HepG2 (cell line): ENCODE measurements around the gene RNF208. TPM values are rescaled to one million over a fixed set of nuclear protein-coding genes. Genes with fewer than 3 reads are reported as not detected.
A peak's percentile ranks its signal among the peaks of the same experiment; 100 is the strongest.

Experiments
- AKAP8 ChIP-seq: sonication (generic); formaldehyde crosslinking; IDR thresholded peaks from 2 replicates; pipeline ENCODE4 v1.5.1; 2020; ENCODE audit warnings: mild to moderate bottlenecking, missing genetic modification reagents
- CHCHD3 ChIP-seq: sonication (generic); formaldehyde crosslinking; IDR thresholded peaks from 2 replicates; pipeline ENCODE4 v1.8.0; 2022; ENCODE audit warnings: mild to moderate bottlenecking, missing genetic modification reagents, moderate library complexity
- ELF3 ChIP-seq: IDR thresholded peaks from 2 replicates; pipeline ENCODE4 v1.6.1; 2016; ENCODE audit warnings: missing genetic modification reagents, missing compliant biosample characterization
- FOSL1 ChIP-seq: sonication (generic); formaldehyde crosslinking; IDR thresholded peaks from 2 replicates; pipeline ENCODE4 v1.9.0; 2021; ENCODE audit warnings: missing genetic modification reagents, borderline replicate concordance
- MBNL3 ChIP-seq: fragments of 250-450 bp; sonication (Bioruptor Pico); conservative IDR thresholded peaks from 2 replicates; pipeline ENCODE4 v1.8.0; 2022; ENCODE audit warnings: mild to moderate bottlenecking, inconsistent platforms
- MED1 ChIP-seq: sonication (generic); formaldehyde crosslinking; IDR thresholded peaks from 2 replicates; pipeline ENCODE4 v1.4.0; 2020; ENCODE audit warnings: missing genetic modification reagents
- MYPOP ChIP-seq: sonication (generic); formaldehyde crosslinking; IDR thresholded peaks from 2 replicates; pipeline ENCODE4 v1.8.1; 2023; ENCODE audit warnings: mild to moderate bottlenecking, moderate library complexity, missing genetic modification reagents
- PITX1 ChIP-seq: sonication (generic); formaldehyde crosslinking; IDR thresholded peaks from 2 replicates; pipeline ENCODE4 v1.5.1; 2020; ENCODE audit warnings: mild to moderate bottlenecking, missing genetic modification reagents
- RAD21 ChIP-seq: fragments of 450-650 bp; formaldehyde crosslinking; IDR thresholded peaks from 2 replicates; pipeline ENCODE4 v1.5.0; 2020; ENCODE audit warnings: mild to moderate bottlenecking
- SMAD3 ChIP-seq: sonication (generic); formaldehyde crosslinking; IDR thresholded peaks from 2 replicates; pipeline ENCODE4 v1.4.0; 2020; ENCODE audit warnings: missing genetic modification reagents
- ZHX1 ChIP-seq: sonication (generic); formaldehyde crosslinking; IDR thresholded peaks from 2 replicates; pipeline ENCODE4 v1.8.1; 2022; ENCODE audit warnings: low read depth, mild to moderate bottlenecking, missing genetic modification reagents
- ZMAT3 ChIP-seq: sonication (generic); formaldehyde crosslinking; conservative IDR thresholded peaks from 2 replicates; pipeline ENCODE4 v1.7.0; 2021; ENCODE audit warnings: missing genetic modification reagents
- ZNF770 ChIP-seq: sonication (generic); formaldehyde crosslinking; IDR thresholded peaks from 2 replicates; pipeline ENCODE4 v1.5.0; 2020; ENCODE audit warnings: mild to moderate bottlenecking, missing genetic modification reagents
- ZNF841 ChIP-seq: sonication (generic); formaldehyde crosslinking; IDR thresholded peaks from 2 replicates; pipeline ENCODE4 v1.8.1; 2023; ENCODE audit warnings: missing genetic modification reagents, borderline replicate concordance
- ZSCAN25 ChIP-seq: sonication (generic); formaldehyde crosslinking; IDR thresholded peaks from 2 replicates; pipeline ENCODE4 v1.8.0; 2022; ENCODE audit warnings: mild to moderate bottlenecking, missing genetic modification reagents
- polyA plus RNA-seq, 8 experiments: library from polyadenylated mRNA; depleted of rRNA in 3 of 8; stranded (reverse) in 7 of 8; unstranded in 1 of 8; fragments of >200 nt; fragmentation: Illumina TruSeq in 4 of 8; extraction: Trizol in 4 of 8; gene quantifications; 2 replicates each; pipeline versions ENCODE4 v1.2.1 to v1.2.3, GENCODE V29; 2011 to 2016; ENCODE audit warnings: low read depth in 4 of 8, missing spikeins in 1 of 8, mixed read lengths in 1 of 8; ENCODE audit not compliant: insufficient read depth in 1 of 8
- total RNA-seq, 5 experiments: library from RNA; depleted of rRNA; stranded (reverse); fragments of >200 nt; fragmentation: Illumina TruSeq; extraction: Trizol; gene quantifications; 2 replicates each; pipeline ENCODE4 v1.2.3, GENCODE V29; 2016; ENCODE audit warnings: low read depth in 1 of 5
- TF ChIP-seq, protein P1 (sequence below): sonication (generic); formaldehyde crosslinking; IDR thresholded peaks from 2 replicates; pipeline ENCODE4 v1.4.0; 2020; ENCODE audit warnings: missing genetic modification reagents
- TF ChIP-seq, protein P2 (sequence below): sonication (generic); formaldehyde crosslinking; IDR thresholded peaks from 2 replicates; pipeline ENCODE4 v1.8.0; 2022; ENCODE audit warnings: mild to moderate bottlenecking, missing genetic modification reagents, borderline replicate concordance

Gene RNF208
- total and polyA plus RNA-seq, 2 of the 13 experiments (the other 11 are each of a cell fraction or from before 2014, with no cell fraction given) = 1.6 to 2.1 TPM

DNA sequence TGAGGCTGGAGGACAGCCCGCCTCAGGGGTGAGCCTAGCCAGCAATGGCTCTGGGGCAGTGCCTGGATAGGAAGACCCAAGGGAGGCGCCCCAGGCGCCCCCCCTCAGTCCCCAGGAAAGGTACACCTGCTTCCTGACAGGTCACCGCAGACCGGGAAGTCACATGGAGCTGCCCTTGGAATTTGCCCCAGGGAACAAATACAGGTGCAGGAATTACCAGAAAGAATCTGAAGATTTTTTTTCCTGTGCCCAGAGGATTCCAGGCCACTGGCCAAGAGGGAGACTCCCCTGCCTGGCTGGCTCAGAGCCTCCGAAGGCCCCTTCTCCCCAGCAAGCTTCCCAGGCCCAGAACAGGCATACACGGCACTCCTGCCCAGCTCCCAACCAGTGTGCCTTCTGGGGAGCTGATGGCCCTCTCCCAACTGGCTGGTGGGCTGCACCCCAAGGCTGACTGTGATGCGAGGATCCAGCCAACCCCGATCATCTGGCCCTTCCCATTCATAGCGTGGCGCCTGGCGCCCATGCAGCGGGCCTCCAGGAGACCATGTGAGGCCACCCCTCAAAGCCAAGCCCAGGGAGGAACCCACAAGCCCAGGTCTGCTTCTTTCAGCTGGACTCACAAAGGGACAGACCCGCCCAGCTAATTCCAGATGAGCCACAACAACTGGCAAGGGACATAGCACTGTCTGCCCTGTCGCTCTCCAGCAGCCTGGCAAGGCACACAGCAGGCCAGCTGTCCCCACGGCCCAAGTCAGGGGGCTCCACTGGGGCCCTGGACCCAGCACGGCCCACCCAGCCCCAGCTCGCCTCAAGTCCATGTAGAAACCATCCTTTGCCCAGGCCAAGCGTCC, 23.8 kb downstream of the RNF208 start (continued):
- TF ChIP-seq ZHX1 (CRISPR knock-in tag) = no peak
- TF ChIP-seq ZMAT3 = no peak
- no peak for TF ChIP-seq MBNL3
- no peak for TF ChIP-seq CHCHD3
- TF ChIP-seq PITX1 (CRISPR knock-in tag) = no peak
- TF ChIP-seq ELF3 (CRISPR knock-in tag) = peak; percentile 37; the same call in 1 of the 2 replicates
- no peak for TF ChIP-seq ZNF770 (CRISPR knock-in tag)
- no peak for TF ChIP-seq ZNF841 (CRISPR knock-in tag)
- TF ChIP-seq, protein P1, sequence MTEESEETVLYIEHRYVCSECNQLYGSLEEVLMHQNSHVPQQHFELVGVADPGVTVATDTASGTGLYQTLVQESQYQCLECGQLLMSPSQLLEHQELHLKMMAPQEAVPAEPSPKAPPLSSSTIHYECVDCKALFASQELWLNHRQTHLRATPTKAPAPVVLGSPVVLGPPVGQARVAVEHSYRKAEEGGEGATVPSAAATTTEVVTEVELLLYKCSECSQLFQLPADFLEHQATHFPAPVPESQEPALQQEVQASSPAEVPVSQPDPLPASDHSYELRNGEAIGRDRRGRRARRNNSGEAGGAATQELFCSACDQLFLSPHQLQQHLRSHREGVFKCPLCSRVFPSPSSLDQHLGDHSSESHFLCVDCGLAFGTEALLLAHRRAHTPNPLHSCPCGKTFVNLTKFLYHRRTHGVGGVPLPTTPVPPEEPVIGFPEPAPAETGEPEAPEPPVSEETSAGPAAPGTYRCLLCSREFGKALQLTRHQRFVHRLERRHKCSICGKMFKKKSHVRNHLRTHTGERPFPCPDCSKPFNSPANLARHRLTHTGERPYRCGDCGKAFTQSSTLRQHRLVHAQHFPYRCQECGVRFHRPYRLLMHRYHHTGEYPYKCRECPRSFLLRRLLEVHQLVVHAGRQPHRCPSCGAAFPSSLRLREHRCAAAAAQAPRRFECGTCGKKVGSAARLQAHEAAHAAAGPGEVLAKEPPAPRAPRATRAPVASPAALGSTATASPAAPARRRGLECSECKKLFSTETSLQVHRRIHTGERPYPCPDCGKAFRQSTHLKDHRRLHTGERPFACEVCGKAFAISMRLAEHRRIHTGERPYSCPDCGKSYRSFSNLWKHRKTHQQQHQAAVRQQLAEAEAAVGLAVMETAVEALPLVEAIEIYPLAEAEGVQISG = no peak
- TF ChIP-seq AKAP8 (CRISPR knock-in tag) = no peak
- TF ChIP-seq SMAD3 (CRISPR knock-in tag) = no peak
- no peak for TF ChIP-seq ZSCAN25
- TF ChIP-seq MYPOP (CRISPR knock-in tag) = no peak
- TF ChIP-seq RAD21 (CRISPR knock-in tag) = no peak
- TF ChIP-seq, protein P2, sequence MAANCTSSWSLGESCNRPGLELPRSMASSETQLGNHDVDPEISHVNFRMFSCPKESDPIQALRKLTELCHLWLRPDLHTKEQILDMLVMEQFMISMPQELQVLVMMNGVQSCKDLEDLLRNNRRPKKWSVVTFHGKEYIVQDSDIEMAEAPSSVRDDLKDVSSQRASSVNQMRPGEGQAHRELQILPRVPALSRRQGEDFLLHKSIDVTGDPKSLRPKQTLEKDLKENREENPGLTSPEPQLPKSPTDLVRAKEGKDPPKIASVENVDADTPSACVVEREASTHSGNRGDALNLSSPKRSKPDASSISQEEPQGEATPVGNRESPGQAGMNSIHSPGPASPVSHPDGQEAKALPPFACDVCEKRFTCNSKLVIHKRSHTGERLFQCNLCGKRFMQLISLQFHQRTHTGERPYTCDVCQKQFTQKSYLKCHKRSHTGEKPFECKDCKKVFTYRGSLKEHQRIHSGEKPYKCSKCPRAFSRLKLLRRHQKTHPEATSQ (CRISPR knock-in tag) = no peak
- TF ChIP-seq FOSL1 (CRISPR knock-in tag) = no peak
- TF ChIP-seq MED1 (CRISPR knock-in tag) = peak; percentile 38; the same call in 1 of the 2 replicates
